Fibroblast of villous mesenchyme (primary cell): ENCODE measurements around the gene HAUS8. TPM values are rescaled to one million over a fixed set of nuclear protein-coding genes. Genes with fewer than 3 reads are reported as not detected.
A peak's percentile ranks its signal among the peaks of the same experiment; 100 is the strongest.
"Not testable (repeated sequence)": the region's sequence is repeated elsewhere in the genome, so short reads cannot be mapped to it uniquely, and the experiment has no call there.

Experiments
- DNase-seq: peaks from one replicate; pipeline ENCODE4 v3.0.0-alpha.2; 2010; ENCODE audit warnings: low read depth
- H3K4me3 ChIP-seq: 2 replicates; pipeline ENCODE4 v1.5.1; 2011; ENCODE audit warnings: low read depth, mild to moderate bottlenecking, low read length
- total RNA-seq: library from RNA; depleted of rRNA; stranded (reverse); fragments of >200 nt; gene quantifications from 2 replicates; pipeline ENCODE4 v1.2.3, GENCODE V29; 2012
- TF ChIP-seq, protein P1 (sequence below): IDR thresholded peaks from 2 replicates; pipeline ENCODE4 v1.5.1; 2012; ENCODE audit warnings: low read depth, mild to moderate bottlenecking, low read length; ENCODE audit not compliant: insufficient read depth

Gene HAUS8
- total RNA-seq, 1 donor = 3.5 TPM

DNA sequence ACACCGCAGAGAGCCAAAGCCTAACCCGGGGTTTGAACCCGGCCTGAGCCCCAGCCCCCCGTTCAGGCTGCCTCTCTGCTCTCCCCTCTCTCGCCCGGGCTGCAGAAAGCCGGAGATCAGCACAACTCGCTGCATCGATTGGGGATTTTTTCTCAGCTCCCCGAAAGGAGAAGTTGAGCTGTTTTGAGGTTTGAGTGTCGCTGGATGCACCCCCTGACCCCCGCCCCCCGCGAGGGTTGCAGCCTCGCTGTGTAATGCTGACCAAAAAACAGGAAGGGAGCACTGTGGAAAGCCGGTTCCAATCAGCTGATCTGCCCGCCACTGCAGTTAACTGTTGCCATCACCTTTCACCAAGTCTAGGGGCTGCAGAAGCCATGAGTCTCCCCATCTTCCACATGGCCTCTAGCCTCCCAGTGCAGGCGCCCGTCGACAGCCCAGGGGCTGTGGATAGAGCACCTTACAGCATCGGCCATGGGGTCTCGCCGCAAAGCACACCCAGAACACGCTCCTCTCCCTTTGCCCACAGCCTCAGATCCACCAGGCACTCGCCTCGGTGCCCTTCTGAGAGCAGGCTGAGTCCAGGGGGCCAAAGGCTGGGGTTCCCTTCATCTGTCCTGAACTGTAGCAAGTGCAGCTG is 34.8 kb upstream of the HAUS8 start:
- TF ChIP-seq, protein P1, sequence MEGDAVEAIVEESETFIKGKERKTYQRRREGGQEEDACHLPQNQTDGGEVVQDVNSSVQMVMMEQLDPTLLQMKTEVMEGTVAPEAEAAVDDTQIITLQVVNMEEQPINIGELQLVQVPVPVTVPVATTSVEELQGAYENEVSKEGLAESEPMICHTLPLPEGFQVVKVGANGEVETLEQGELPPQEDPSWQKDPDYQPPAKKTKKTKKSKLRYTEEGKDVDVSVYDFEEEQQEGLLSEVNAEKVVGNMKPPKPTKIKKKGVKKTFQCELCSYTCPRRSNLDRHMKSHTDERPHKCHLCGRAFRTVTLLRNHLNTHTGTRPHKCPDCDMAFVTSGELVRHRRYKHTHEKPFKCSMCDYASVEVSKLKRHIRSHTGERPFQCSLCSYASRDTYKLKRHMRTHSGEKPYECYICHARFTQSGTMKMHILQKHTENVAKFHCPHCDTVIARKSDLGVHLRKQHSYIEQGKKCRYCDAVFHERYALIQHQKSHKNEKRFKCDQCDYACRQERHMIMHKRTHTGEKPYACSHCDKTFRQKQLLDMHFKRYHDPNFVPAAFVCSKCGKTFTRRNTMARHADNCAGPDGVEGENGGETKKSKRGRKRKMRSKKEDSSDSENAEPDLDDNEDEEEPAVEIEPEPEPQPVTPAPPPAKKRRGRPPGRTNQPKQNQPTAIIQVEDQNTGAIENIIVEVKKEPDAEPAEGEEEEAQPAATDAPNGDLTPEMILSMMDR = no peak
- H3K4me3 ChIP-seq = no peak overlapping the region
- DNase-seq = no peak

DNA sequence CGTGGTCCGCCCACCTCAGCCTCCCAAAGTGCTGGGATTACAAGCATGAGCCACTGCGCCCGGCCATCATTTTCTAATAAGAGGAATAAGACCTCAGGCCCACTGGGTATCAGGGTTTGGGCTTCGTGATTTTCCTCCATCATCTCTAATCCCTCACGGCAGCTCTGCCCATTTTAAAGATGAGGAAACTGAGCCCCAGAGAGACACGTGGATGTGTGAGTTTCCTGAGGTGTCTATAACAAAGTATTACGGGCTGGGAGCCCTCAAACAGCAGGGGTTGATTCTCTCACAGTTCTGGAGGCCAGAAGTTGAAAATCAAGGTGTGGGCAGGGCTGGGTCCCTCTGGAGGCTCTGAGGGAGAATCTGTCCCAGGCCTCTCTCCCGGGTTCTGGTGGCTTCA is 34.0 kb upstream of the HAUS8 start:
- DNase-seq = no peak
- H3K4me3 ChIP-seq = no peak overlapping the region
- TF ChIP-seq, protein P1 = no peak

DNA sequence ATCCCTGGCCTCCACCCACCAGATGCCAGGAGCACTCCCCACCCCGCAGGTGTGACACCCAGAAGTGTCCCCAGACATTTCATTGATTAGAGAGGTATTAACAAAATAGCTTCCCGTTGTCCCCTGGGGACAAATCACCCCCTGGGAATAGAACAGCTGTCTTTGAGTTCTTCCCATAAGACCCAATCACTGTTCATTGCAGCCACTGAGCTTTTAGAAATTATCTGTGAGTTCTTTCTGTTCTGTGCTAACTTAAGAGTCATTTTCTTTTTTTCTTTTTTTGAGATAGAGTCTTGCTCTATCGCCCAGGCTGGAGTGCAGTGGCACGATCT is 33.2 kb upstream of the HAUS8 start:
- TF ChIP-seq, protein P1 = no peak
- H3K4me3 ChIP-seq = no peak overlapping the region
- DNase-seq = no peak

GRCh38 chr19:17107546-17108452 is 32.5 kb upstream of the HAUS8 start:
- H3K4me3 ChIP-seq = peak overlapping the region; percentile 4
- peak; percentile 98 for DNase-seq
- TF ChIP-seq, protein P1 = no peak

DNA sequence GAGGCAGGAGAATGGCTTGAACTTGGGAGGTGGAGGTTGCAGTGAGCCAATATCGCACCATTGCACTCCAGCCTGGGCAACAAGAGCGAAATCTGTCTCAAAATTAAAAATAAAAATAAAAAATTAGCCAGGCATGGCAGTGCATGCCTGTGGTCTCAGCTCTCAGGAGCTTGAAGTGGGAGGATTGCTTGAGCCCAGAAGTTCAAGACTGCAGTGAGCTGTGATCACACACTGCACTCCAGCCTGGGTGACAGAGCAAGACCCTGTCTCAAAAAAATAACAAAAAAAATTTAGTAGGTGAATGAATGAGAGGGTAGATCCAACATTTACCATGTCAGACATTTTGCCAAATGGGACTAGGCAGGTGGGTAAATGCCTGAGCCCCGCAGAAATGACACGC is 31.7 kb upstream of the HAUS8 start:
- DNase-seq, H3K4me3 ChIP-seq: not testable (repeated sequence)

- no peak for DNase-seq
- TF ChIP-seq, protein P1 = no peak
- no peak overlapping the region for H3K4me3 ChIP-seq
Measured at GRCh38 chr19:17105556-17105955, 30.3 kb upstream of the HAUS8 start.

- DNase-seq = no peak
- H3K4me3 ChIP-seq = no peak overlapping the region
- TF ChIP-seq, protein P1 = no peak
Measured at GRCh38 chr19:17104679-17105078, 29.4 kb upstream of the HAUS8 start.
